GM12891 (cell line): ENCODE measurements around the gene ZNF573.

Source experiments
- PAX5 ChIP-seq: IDR thresholded peaks from 2 replicates; pipeline ENCODE4 v1.6.1; 2011; ENCODE audit warnings: low read length, moderate library complexity, mild to moderate bottlenecking; ENCODE audit not compliant: insufficient read depth, severe bottlenecking
- POLR2A ChIP-seq: IDR thresholded peaks from 2 replicates; pipeline ENCODE4 v1.6.1; 2011; ENCODE audit warnings: low read depth, low read length, control low read depth
- POLR2AphosphoS5 ChIP-seq: IDR thresholded peaks from 2 replicates; pipeline ENCODE4 v1.6.1; 2011; ENCODE audit warnings: low read depth, low read length, control low read depth
- TAF1 ChIP-seq: IDR thresholded peaks from 2 replicates; pipeline ENCODE4 v1.6.1; 2011; ENCODE audit warnings: low read depth, low read length, control low read depth

DNA sequence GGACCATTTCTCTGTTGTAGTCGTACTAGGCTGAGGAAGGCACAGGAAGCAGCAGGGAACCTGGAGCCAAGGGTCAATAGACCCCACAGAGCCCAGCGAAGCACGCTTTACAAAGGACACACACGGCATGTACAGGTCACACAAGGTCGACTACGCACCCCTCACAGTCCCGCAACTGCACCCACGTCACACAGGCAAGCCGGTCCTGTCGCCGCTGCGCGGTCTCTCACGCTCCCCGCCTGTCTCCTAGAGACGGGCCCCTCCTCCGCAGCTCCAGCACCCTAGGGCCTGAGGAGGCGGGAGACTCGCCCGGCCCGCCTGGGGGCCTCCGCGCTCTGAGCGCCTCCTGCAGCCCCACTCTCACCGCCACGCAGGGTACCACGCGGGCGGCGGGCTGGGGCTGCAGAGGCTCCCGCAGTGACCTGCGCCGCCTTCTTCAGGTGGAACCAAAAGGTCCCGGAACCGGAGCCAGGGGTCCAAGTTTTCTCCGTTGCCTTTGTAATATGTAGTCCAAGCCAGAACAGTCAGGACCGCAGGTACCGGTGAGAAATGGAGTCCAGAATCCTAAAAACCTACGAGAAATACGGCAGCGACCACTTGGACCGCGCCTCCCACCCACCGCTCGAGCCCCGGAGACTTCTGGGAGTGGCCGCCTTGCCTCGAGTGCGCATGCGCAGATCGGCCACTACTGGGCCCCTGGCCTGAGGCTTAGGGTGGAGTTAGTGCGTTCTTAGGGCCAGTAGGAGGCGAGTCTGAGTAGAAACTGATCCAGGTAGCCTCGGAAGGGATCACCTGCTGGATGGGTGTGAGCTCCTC is 60.1 kb downstream of the ZNF573 start, which contains the start of gene ZNF607:
- TF ChIP-seq POLR2AphosphoS5 = peak; percentile 63
- TF ChIP-seq POLR2A = peak; percentile 54; the same call in 1 of the 2 replicates
- no peak for TF ChIP-seq PAX5
- TF ChIP-seq TAF1 = no peak
